Activated CD8-positive, alpha-beta T cell treated with anti-CD3 and anti-CD28 coated beads for 36 hours (primary cell): ENCODE data around the gene AHCY. TPM values are rescaled to one million over a fixed set of nuclear protein-coding genes. Genes with fewer than 3 reads are reported as not detected.

Source experiments
- ATAC-seq: fragments of 200-7000 bp; cut with Tn5 transposase; one replicate; pipeline ENCODE4 v1.10.0; 2021; ENCODE audit warnings: mild to moderate bottlenecking, moderate library complexity
- CTCF ChIA-PET: fragments of 350-600 bp; sonication (Branson Sonifier 250); formaldehyde crosslinking; loops from one replicate; lab custom pipeline; 2021; ENCODE audit warnings: antibody characterized with exemption; lab: Charles Lee
- POLR2A ChIA-PET: fragments of 350-600 bp; sonication (Branson Sonifier 250); formaldehyde crosslinking; loops from one replicate; lab custom pipeline; 2021; ENCODE audit warnings: antibody characterized with exemption; lab: Charles Lee
- DNase-seq: peaks from one replicate; pipeline ENCODE4 v3.0.0-alpha.2; 2020
- H3K27ac Mint-ChIP-seq: one replicate; pipeline ENCODE4 v1.8.0; 2021; ENCODE audit warnings: mild to moderate bottlenecking, mixed read lengths
- H3K27me3 Mint-ChIP-seq: one replicate; pipeline ENCODE4 v1.8.0; 2021; ENCODE audit warnings: mixed read lengths
- H3K36me3 Mint-ChIP-seq: one replicate; pipeline ENCODE4 v1.8.0; 2021; ENCODE audit warnings: low read depth, mixed read lengths
- H3K4me1 Mint-ChIP-seq: one replicate; pipeline ENCODE4 v1.8.0; 2021; ENCODE audit warnings: low read depth, mixed read lengths
- H3K4me3 Mint-ChIP-seq: one replicate; pipeline ENCODE4 v1.8.0; 2021; ENCODE audit warnings: mild to moderate bottlenecking, moderate library complexity, mixed read lengths
- H3K9me3 Mint-ChIP-seq: one replicate; pipeline ENCODE4 v1.8.0; 2021; ENCODE audit warnings: mixed read lengths
- CTCF ChIP-seq: fragments of 200-600 bp; IDR thresholded peaks from one replicate; pipeline ENCODE4 v1.8.0; 2022; ENCODE audit warnings: antibody characterized with exemption, mild to moderate bottlenecking
- intact Hi-C: fragments of 100-400 bp; cut with micrococcal nuclease; formaldehyde crosslinking; loops from one replicate; pipeline ENCODE4 v1.10.0; 2022
- total RNA-seq, 2 experiments: library from RNA; stranded (reverse); gene quantifications; one replicate each; pipeline ENCODE4 v1.2.3, GENCODE V29; 2021

Gene AHCY
- total RNA-seq, 2 experiments from 2014 or later, result 256 to 258 TPM

- CTCF ChIA-PET, result interaction anchor here (0.7 to 0.8 kb wide), 2 partner anchors 10 to 81 kb away, joined by 3 read pairs; no protein-coding TSS in a partner anchor
- intact Hi-C loops, result no loop called here
- no peak overlapping the region for H3K4me3 Mint-ChIP-seq
- ATAC-seq, result no peak
- no peaks in the 10 kb centered on the region for H3K36me3 Mint-ChIP-seq
- no peaks in the 10 kb centered on the region for H3K9me3 Mint-ChIP-seq
- H3K4me1 Mint-ChIP-seq, result no peaks in the 10 kb centered on the region
- POLR2A ChIA-PET, result interaction anchor here (0.6 kb wide), 1 partner anchor 808 kb away, joined by 4 read pairs; no protein-coding TSS in a partner anchor
- H3K27me3 Mint-ChIP-seq, result no peaks in the 10 kb centered on the region
- no peak for DNase-seq
- no peak for TF ChIP-seq CTCF
- H3K27ac Mint-ChIP-seq, result no peak overlapping the region
Observed at GRCh38 chr20:34231634-34232033, 71.5 kb downstream of the AHCY start.

Other genes starting within 250 kb of the AHCY start
- 100 to 1,000 TPM; 161 to 164 TPM for gene EIF2S2, start 191.1 kb downstream of the AHCY start, total RNA-seq
- not detected for gene ASIP, start 61.9 kb downstream of the AHCY start, total RNA-seq
- gene ITCH, start 59.9 kb upstream of the AHCY start, total RNA-seq, result 10 to 100 TPM; 46.0 to 51.8 TPM
- gene DYNLRB1, start 213.1 kb upstream of the AHCY start, total RNA-seq, result 10 to 100 TPM; 66.6 to 70.9 TPM